ENCODE results near the gene FMNL3. TPM values are rescaled to one million over a fixed set of nuclear protein-coding genes. Genes with fewer than 3 reads are reported as not detected.

The FMNL3 gene
- total and polyA plus RNA-seq, 2 of the 8 experiments (the other 6 are each of a cell fraction or from before 2014, with no cell fraction given) = 8.6 to 29.0 TPM

DNA sequence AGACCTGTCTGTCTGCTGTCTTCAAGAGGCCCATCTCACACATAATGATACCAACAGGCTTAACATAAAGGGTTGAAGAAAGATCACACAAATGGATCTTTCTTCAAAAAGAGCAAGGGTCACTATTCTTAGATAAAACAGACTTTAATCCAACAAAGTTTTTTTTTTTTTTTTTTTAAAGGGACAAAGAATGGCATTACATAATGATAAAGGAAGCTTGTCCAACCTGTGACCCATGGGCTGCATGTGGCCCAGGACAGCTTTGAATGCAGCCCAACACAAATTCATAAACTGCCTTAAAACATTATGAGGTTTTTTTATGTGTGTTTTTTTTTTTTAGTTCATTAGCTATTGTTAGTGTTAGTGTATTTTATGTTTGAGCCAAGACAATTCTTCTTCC lies 95.0 kb downstream of the FMNL3 start:
- Histone ChIP-seq H3K23me2 (ENCODE audit: low read depth, low read length) (no peaks in the 10 kb centered on the region), H3K56ac (replicated peaks; ENCODE audit: insufficient read length, low read depth, low read length) (no peak overlapping the region), H2BK120ac (replicated peaks; ENCODE audit: low read depth, low read length) (no peak overlapping the region), H3K18ac (ENCODE audit: extremely low read depth, low read length) (no peak overlapping the region), H3K4me3 (ENCODE audit: extremely low read depth in 1 of 4, insufficient read depth in 2 of 4, low read depth in 3 of 4, low read length in 4 of 4) (no peak overlapping the region), H3K27ac (ENCODE audit: low read depth, low read length) (no peak overlapping the region), H4K5ac (ENCODE audit: insufficient read length, low read depth, low read length) (no peak overlapping the region), H2AK5ac (ENCODE audit: low read depth, low read length) (no peak overlapping the region), H3K79me1 (ENCODE audit: low read depth, low read length) (no peaks in the 10 kb centered on the region), H4K91ac (replicated peaks; ENCODE audit: insufficient read length, low read length) (no peak overlapping the region), H2BK5ac (ENCODE audit: low read depth, low read length) (no peak overlapping the region), H4K20me1 (replicated peaks in 1 of 2; ENCODE audit: control insufficient read depth in 1 of 2, insufficient read depth in 2 of 2, low read length in 2 of 2) (no peaks in the 10 kb centered on the region), H3K4me1 (replicated peaks in 1 of 4; ENCODE audit: control insufficient read depth in 3 of 4, insufficient read depth in 4 of 4, low read length in 3 of 4) (no peaks in the 10 kb centered on the region), H3K4me2 (ENCODE audit: insufficient read depth in 1 of 2, low read depth in 2 of 2, low read length in 2 of 2) (no peak overlapping the region), H2BK20ac (ENCODE audit: low read length) (no peak overlapping the region), H3K23ac (ENCODE audit: insufficient read length) (no peak overlapping the region), H3K14ac (ENCODE audit: insufficient read length) (no peak overlapping the region), H3K4ac (replicated peaks; ENCODE audit: insufficient read length, low read depth, low read length) (no peak overlapping the region), H3K9me3 (ENCODE audit: insufficient read depth in 2 of 2, low read depth in 1 of 2, low read length in 1 of 2) (no peaks in the 10 kb centered on the region; a peak in 1 of 4 replicates), H4K8ac (ENCODE audit: extremely low read depth, insufficient read depth, low read length) (no peak overlapping the region), H3K36me3 (ENCODE audit: control insufficient read depth in 2 of 4, insufficient read depth in 4 of 4, low read length in 3 of 4) (no peaks in the 10 kb centered on the region), H3K9ac (replicated peaks in 1 of 4; ENCODE audit: extremely low read depth in 1 of 4, low read depth in 3 of 4, low read length in 3 of 4) (no peak overlapping the region), H3K27me3 (replicated peaks in 1 of 4; ENCODE audit: control insufficient read depth in 3 of 4, extremely low read depth in 1 of 4, insufficient read depth in 3 of 4, low read length in 3 of 4) (no peaks in the 10 kb centered on the region; a peak in 2 of 7 replicates), H2BK15ac (ENCODE audit: low read length) (no peak overlapping the region), H2BK12ac (ENCODE audit: low read depth, low read length) (no peak overlapping the region), H3K79me2 (ENCODE audit: control insufficient read depth in 1 of 2, insufficient read depth in 2 of 2, low read length in 2 of 2) (no peaks in the 10 kb centered on the region), H2AFZ (ENCODE audit: low read length) (no peak overlapping the region)
- no peak for DNase-seq (ENCODE audit: low read depth in 1 of 2, low spot score in 2 of 2)
- ChIA-PET POLR2A (ENCODE audit: partially characterized antibody) (interaction anchor here (0.9 kb wide), 1 partner anchor 129 kb away, joined by 4 read pairs; the partner anchor contains the start of gene TMBIM6), CTCF (ENCODE audit: partially characterized antibody) (interaction anchor here (0.6 to 1.1 kb wide), 3 partner anchors 35 to 740 kb away, joined by 3 read pairs; no protein-coding TSS in a partner anchor)
- FAIRE-seq = no peak
- TF ChIP-seq EGR1 (IDR thresholded peaks at IDR 0.05; ENCODE audit: borderline replicate concordance, low read depth, low read length) (no peak), RAD21 (IDR thresholded peaks at IDR 0.05 in 1 of 2, conservative IDR thresholded peaks at IDR 0.05 in 1 of 2; ENCODE audit: low read depth in 2 of 2, low read length in 2 of 2) (no peak), EZH2 (IDR thresholded peaks at IDR 0.05; ENCODE audit: low read depth, low read length, severe bottlenecking) (no peak), EP300 (IDR thresholded peaks at IDR 0.05; ENCODE audit: borderline replicate concordance in 1 of 2, low read depth in 2 of 2, low read length in 2 of 2) (no peak), FOSL1 (IDR thresholded peaks at IDR 0.05; ENCODE audit: insufficient read depth, low read depth, low read length) (no peak), JUN (IDR thresholded peaks at IDR 0.05; ENCODE audit: low read depth, low read length) (no peak), TAF7 (optimal IDR thresholded peaks at IDR 0.05; ENCODE audit: borderline replicate concordance, low read depth, low read length) (no peak), ZNF274 (IDR thresholded peaks at IDR 0.05; ENCODE audit: borderline replicate concordance, extremely low read depth, low read length) (no peak), BRCA1 (IDR thresholded peaks at IDR 0.05; ENCODE audit: low read depth, low read length) (no peak)
- TF ChIP-seq, protein P1, sequence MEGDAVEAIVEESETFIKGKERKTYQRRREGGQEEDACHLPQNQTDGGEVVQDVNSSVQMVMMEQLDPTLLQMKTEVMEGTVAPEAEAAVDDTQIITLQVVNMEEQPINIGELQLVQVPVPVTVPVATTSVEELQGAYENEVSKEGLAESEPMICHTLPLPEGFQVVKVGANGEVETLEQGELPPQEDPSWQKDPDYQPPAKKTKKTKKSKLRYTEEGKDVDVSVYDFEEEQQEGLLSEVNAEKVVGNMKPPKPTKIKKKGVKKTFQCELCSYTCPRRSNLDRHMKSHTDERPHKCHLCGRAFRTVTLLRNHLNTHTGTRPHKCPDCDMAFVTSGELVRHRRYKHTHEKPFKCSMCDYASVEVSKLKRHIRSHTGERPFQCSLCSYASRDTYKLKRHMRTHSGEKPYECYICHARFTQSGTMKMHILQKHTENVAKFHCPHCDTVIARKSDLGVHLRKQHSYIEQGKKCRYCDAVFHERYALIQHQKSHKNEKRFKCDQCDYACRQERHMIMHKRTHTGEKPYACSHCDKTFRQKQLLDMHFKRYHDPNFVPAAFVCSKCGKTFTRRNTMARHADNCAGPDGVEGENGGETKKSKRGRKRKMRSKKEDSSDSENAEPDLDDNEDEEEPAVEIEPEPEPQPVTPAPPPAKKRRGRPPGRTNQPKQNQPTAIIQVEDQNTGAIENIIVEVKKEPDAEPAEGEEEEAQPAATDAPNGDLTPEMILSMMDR (IDR thresholded peaks at IDR 0.05; ENCODE audit: control extremely low read depth in 1 of 3, insufficient read depth in 1 of 3, low read depth in 1 of 3, low read length in 3 of 3) = no peak
- TF ChIP-seq, protein P2, sequence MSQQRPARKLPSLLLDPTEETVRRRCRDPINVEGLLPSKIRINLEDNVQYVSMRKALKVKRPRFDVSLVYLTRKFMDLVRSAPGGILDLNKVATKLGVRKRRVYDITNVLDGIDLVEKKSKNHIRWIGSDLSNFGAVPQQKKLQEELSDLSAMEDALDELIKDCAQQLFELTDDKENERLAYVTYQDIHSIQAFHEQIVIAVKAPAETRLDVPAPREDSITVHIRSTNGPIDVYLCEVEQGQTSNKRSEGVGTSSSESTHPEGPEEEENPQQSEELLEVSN (IDR thresholded peaks at IDR 0.05) = no peak

All from H1 (cell line).